Upper lobe of right lung (tissue), 1 donor: Measurements from ENCODE around the gene NVL. TPM values are rescaled to one million over a fixed set of nuclear protein-coding genes. Genes with fewer than 3 reads are reported as not detected.

Source experiments
- ATAC-seq: fragments of 200-7000 bp; cut with Tn5 transposase; one replicate; pipeline ENCODE4 v1.9.1; 2020; ENCODE audit warnings: mild to moderate bottlenecking, moderate library complexity
- DNase-seq: peaks from one replicate; pipeline ENCODE4 v3.0.0-alpha.2; 2020
- H3K27ac ChIP-seq: fragments of 200-600 bp; one replicate; pipeline ENCODE4 v1.8.0; 2022
- H3K27me3 ChIP-seq: fragments of 200-600 bp; one replicate; pipeline ENCODE4 v1.8.0; 2022; ENCODE audit warnings: mild to moderate bottlenecking
- H3K36me3 ChIP-seq: fragments of 200-600 bp; one replicate; pipeline ENCODE4 v1.8.0; 2022
- H3K4me1 ChIP-seq: fragments of 200-600 bp; one replicate; pipeline ENCODE4 v1.8.0; 2022
- H3K4me3 ChIP-seq: fragments of 200-600 bp; one replicate; pipeline ENCODE4 v1.8.0; 2022; ENCODE audit warnings: mild to moderate bottlenecking
- H3K9me3 ChIP-seq: fragments of 200-600 bp; one replicate; pipeline ENCODE4 v1.8.0; 2022
- intact Hi-C: fragments of 100-400 bp; cut with DNase I; formaldehyde crosslinking; loops from one replicate; pipeline ENCODE4 v1.11.0; 2022
- microRNA-seq: library from miRNA; unstranded; fragments of <30 nt; microRNA quantifications from one replicate; pipeline ENCODE4 v1.2.0, GENCODE V29; 2020; ENCODE audit warnings: borderline microRNAs expressed
- total RNA-seq: library from RNA; stranded (reverse); fragmentation: NEBNext Ultra II Directional; extraction: Animal tissue kit (Norgen Biotek cat#: 25700); gene quantifications from one replicate; pipeline ENCODE4 v1.2.1, GENCODE V29; 2021
- TF ChIP-seq, protein P1 (sequence below): fragments of 200-600 bp; IDR thresholded peaks from one replicate; pipeline ENCODE4 v1.8.0; 2022; ENCODE audit warnings: antibody characterized with exemption
- donor health status: DM: no; HTN: yes; CAD: no; lungs with severe emphysema.

NVL gene
- total RNA-seq, 1 donor from 2014 or later: 24.1 TPM

DNA sequence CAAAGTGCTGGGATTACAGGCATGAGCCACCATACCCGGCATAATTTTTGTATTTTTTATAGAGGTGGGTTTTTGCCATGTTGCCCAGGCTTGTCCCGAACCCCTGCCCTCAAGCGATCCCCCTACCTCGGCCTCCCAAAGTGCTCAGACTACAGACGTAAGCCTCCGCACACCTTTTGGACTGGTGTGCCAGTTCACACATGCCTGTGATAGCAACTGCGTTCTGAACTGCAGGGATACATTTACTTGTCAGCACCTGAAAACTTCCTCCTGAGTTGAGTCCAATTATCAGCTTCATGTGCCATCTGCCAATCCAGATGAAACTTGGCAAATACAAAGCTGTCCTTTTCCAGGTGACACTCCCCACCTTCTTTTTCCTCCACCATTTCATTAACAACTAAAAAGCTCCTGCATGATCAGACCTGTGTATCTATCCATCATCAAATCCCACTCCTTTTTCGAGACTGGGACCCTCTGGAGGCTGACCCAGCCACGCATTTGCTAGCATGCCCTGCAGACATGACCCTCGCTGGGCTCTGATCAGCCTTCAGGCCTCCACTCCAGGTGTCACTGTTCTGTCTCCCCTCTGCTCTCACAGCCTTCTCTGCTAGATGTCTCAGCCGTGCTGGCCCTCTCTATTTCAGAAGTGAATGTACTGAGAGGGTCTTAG, 149.1 kb downstream of the NVL start:
- DNase-seq (no peak), ATAC-seq (no peak)
- no peak overlapping the region for H3K27ac ChIP-seq
- H3K27me3 ChIP-seq: no peaks in the 10 kb centered on the region
- H3K36me3 ChIP-seq: no peaks in the 10 kb centered on the region
- H3K4me3 ChIP-seq: no peak overlapping the region
- H3K4me1 ChIP-seq: peaks cover 15% of the 10 kb centered on the region
- intact Hi-C loops: no loop called here
- no peaks in the 10 kb centered on the region for H3K9me3 ChIP-seq
- TF ChIP-seq, protein P1, sequence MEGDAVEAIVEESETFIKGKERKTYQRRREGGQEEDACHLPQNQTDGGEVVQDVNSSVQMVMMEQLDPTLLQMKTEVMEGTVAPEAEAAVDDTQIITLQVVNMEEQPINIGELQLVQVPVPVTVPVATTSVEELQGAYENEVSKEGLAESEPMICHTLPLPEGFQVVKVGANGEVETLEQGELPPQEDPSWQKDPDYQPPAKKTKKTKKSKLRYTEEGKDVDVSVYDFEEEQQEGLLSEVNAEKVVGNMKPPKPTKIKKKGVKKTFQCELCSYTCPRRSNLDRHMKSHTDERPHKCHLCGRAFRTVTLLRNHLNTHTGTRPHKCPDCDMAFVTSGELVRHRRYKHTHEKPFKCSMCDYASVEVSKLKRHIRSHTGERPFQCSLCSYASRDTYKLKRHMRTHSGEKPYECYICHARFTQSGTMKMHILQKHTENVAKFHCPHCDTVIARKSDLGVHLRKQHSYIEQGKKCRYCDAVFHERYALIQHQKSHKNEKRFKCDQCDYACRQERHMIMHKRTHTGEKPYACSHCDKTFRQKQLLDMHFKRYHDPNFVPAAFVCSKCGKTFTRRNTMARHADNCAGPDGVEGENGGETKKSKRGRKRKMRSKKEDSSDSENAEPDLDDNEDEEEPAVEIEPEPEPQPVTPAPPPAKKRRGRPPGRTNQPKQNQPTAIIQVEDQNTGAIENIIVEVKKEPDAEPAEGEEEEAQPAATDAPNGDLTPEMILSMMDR: no peak

DNA sequence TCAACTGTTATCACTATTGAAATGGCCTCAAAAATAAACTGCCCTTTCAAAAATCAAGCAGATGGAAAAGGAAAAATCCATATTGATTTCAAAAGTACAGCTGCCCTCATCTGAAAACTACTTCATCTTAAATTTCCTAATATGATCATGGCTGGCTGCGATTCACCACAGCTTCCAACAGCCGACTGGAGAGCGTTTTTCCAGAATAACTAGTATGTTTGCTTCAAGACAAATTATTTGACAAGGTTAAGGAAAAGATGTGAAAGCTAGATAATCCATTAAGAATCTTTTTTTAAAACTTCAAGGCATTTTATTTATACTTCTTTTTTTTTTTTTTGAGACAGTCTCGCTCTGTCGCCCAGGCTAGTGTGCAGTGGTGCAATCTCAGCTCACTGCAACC, 151.1 kb downstream of the NVL start:
- TF ChIP-seq, protein P1: no peak
- DNase-seq (no peak), ATAC-seq (no peak)
- H3K9me3 ChIP-seq: no peaks in the 10 kb centered on the region
- no peaks in the 10 kb centered on the region for H3K27me3 ChIP-seq
- H3K4me3 ChIP-seq: no peak overlapping the region
- no peaks in the 10 kb centered on the region for H3K4me1 ChIP-seq
- no peak overlapping the region for H3K27ac ChIP-seq
- intact Hi-C loops: no loop called here
- H3K36me3 ChIP-seq: no peaks in the 10 kb centered on the region

DNA sequence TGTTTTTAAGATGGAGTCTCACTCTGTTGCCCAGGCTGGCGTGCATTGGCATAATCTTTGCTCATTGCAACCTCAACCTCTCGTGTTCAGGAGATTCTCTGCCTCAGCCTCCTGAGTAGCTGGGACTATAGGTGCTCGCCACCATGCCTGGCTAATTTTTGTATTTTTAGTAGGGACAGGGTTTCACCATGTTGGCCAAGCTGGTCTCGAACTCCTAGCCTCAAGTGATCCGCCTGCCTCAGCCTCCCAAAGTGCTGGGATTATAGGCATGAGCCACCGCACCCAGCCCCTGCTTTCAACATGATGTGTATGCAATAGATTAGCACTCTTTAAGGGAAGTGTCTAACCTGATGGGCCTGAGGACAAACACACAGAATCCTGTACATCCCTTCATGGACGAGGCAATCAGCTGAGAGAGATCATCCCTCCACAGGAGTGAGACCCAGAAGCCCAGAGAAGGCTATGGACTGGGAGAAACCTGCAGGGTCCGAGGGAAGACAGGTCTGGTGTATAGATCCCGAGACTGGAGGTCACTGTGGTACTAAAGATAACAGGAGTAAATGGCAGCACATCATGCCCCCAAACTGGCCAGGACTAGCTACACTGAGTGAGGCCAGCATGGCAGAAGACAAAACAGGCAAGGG, 152.5 kb downstream of the NVL start:
- Histone ChIP-seq H3K27ac (no peak overlapping the region), H3K9me3 (no peaks in the 10 kb centered on the region), H3K4me1 (no peaks in the 10 kb centered on the region), H3K4me3 (no peak overlapping the region), H3K36me3 (no peaks in the 10 kb centered on the region), H3K27me3 (no peaks in the 10 kb centered on the region)
- ATAC-seq (no peak), DNase-seq (no peak)
- intact Hi-C loops: no loop called here
- TF ChIP-seq, protein P1: no peak

Small RNAs within 50 kb of the gene (microRNA-seq; reads per million reads assigned to microRNA genes)
- 1.3 reads per million for gene MIR320B2

Other genes with a start within 250 kb of the NVL start
- gene FBXO28, start 216.1 kb downstream of the NVL start, total RNA-seq: 24.9 TPM
- 76.7 TPM for gene DEGS1, start 146.9 kb downstream of the NVL start, total RNA-seq
- 76.6 TPM for gene CNIH4, start 26.7 kb upstream of the NVL start, total RNA-seq
- gene WDR26, start 104.6 kb upstream of the NVL start, total RNA-seq: 96.1 TPM